ENCODE data around the gene NPC1L1. TPM values are rescaled to one million over a fixed set of nuclear protein-coding genes. Genes with fewer than 3 reads are reported as not detected.
A peak's percentile ranks its signal among the peaks of the same experiment; 100 is the strongest.

The NPC1L1 gene, protein sequence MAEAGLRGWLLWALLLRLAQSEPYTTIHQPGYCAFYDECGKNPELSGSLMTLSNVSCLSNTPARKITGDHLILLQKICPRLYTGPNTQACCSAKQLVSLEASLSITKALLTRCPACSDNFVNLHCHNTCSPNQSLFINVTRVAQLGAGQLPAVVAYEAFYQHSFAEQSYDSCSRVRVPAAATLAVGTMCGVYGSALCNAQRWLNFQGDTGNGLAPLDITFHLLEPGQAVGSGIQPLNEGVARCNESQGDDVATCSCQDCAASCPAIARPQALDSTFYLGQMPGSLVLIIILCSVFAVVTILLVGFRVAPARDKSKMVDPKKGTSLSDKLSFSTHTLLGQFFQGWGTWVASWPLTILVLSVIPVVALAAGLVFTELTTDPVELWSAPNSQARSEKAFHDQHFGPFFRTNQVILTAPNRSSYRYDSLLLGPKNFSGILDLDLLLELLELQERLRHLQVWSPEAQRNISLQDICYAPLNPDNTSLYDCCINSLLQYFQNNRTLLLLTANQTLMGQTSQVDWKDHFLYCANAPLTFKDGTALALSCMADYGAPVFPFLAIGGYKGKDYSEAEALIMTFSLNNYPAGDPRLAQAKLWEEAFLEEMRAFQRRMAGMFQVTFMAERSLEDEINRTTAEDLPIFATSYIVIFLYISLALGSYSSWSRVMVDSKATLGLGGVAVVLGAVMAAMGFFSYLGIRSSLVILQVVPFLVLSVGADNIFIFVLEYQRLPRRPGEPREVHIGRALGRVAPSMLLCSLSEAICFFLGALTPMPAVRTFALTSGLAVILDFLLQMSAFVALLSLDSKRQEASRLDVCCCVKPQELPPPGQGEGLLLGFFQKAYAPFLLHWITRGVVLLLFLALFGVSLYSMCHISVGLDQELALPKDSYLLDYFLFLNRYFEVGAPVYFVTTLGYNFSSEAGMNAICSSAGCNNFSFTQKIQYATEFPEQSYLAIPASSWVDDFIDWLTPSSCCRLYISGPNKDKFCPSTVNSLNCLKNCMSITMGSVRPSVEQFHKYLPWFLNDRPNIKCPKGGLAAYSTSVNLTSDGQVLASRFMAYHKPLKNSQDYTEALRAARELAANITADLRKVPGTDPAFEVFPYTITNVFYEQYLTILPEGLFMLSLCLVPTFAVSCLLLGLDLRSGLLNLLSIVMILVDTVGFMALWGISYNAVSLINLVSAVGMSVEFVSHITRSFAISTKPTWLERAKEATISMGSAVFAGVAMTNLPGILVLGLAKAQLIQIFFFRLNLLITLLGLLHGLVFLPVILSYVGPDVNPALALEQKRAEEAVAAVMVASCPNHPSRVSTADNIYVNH (N-terminal part only)
- not detected in 2 replicates for total RNA-seq

GRCh38 chr7:44541028-44541869 lies at the start of gene NPC1L1:
Gene NPC1L1 (minus strand): TSS chr7:44541330. CDS start chr7:44541259, 71 bp downstream.
- Histone ChIP-seq H3K36me3 (ENCODE audit: insufficient read depth, low read length) (no peaks in the 10 kb centered on the region), H4K20me1 (ENCODE audit: insufficient read depth, low read length) (no peaks in the 10 kb centered on the region), H3K27me3 (ENCODE audit: insufficient read depth, low read length) (no peaks in the 10 kb centered on the region), H3K27ac (ENCODE audit: low read depth, low read length) (no peak within 1 kb of the TSS), H3K9me3 (ENCODE audit: low read depth, low read length) (no peaks in the 10 kb centered on the region), H2AFZ (ENCODE audit: low read length) (no peak within 1 kb of the TSS), H3K4me3 (ENCODE audit: insufficient read depth, low read length) (no peak within 1 kb of the TSS), H3K4me2 (ENCODE audit: insufficient read depth, low read length) (no peak within 1 kb of the TSS), H3K4me1 (ENCODE audit: insufficient read depth, low read length) (peaks cover 3% of the 10 kb centered on the region), H3K79me2 (ENCODE audit: insufficient read depth, low read length) (no peaks in the 10 kb centered on the region)
- DNase-seq (ENCODE audit: insufficient read length, low spot score, missing footprints) = peak; percentile 45
- TF ChIP-seq, protein P1, sequence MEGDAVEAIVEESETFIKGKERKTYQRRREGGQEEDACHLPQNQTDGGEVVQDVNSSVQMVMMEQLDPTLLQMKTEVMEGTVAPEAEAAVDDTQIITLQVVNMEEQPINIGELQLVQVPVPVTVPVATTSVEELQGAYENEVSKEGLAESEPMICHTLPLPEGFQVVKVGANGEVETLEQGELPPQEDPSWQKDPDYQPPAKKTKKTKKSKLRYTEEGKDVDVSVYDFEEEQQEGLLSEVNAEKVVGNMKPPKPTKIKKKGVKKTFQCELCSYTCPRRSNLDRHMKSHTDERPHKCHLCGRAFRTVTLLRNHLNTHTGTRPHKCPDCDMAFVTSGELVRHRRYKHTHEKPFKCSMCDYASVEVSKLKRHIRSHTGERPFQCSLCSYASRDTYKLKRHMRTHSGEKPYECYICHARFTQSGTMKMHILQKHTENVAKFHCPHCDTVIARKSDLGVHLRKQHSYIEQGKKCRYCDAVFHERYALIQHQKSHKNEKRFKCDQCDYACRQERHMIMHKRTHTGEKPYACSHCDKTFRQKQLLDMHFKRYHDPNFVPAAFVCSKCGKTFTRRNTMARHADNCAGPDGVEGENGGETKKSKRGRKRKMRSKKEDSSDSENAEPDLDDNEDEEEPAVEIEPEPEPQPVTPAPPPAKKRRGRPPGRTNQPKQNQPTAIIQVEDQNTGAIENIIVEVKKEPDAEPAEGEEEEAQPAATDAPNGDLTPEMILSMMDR (IDR thresholded peaks at IDR 0.05; ENCODE audit: extremely low read depth, low read depth, low read length) = no peak

- H3K27me3 ChIP-seq (ENCODE audit: insufficient read depth, low read length) = no peaks in the 10 kb centered on the region
These were observed 49.8 kb upstream of the NPC1L1 start for GRCh38 chr7:44590910-44591309.

GRCh38 chr7:44587843-44588711 lies 46.9 kb upstream of the NPC1L1 start:
- Histone ChIP-seq H3K9me3 (ENCODE audit: low read depth, low read length) (no peaks in the 10 kb centered on the region), H3K4me2 (ENCODE audit: insufficient read depth, low read length) (no peak overlapping the region), H3K36me3 (ENCODE audit: insufficient read depth, low read length) (no peaks in the 10 kb centered on the region), H3K27me3 (ENCODE audit: insufficient read depth, low read length) (no peaks in the 10 kb centered on the region), H2AFZ (ENCODE audit: low read length) (no peak overlapping the region), H3K27ac (ENCODE audit: low read depth, low read length) (no peak overlapping the region), H3K4me3 (ENCODE audit: insufficient read depth, low read length) (no peak overlapping the region), H3K79me2 (ENCODE audit: insufficient read depth, low read length) (no peaks in the 10 kb centered on the region), H3K4me1 (ENCODE audit: insufficient read depth, low read length) (no peaks in the 10 kb centered on the region), H4K20me1 (ENCODE audit: insufficient read depth, low read length) (no peaks in the 10 kb centered on the region)
- TF ChIP-seq, protein P1 (IDR thresholded peaks at IDR 0.05; ENCODE audit: extremely low read depth, low read depth, low read length) = peak; percentile 69
- DNase-seq (ENCODE audit: insufficient read length, low spot score, missing footprints) = peak; percentile 76

More at GRCh38 chr7:44590910-44591309, 49.8 kb upstream of the NPC1L1 start:
- Histone ChIP-seq H3K9me3 (ENCODE audit: low read depth, low read length) (no peaks in the 10 kb centered on the region), H3K36me3 (ENCODE audit: insufficient read depth, low read length) (no peaks in the 10 kb centered on the region), H4K20me1 (ENCODE audit: insufficient read depth, low read length) (no peaks in the 10 kb centered on the region), H3K4me3 (ENCODE audit: insufficient read depth, low read length) (no peak overlapping the region), H3K4me1 (ENCODE audit: insufficient read depth, low read length) (no peaks in the 10 kb centered on the region), H3K4me2 (ENCODE audit: insufficient read depth, low read length) (peak overlapping the region; percentile 36), H3K79me2 (ENCODE audit: insufficient read depth, low read length) (no peaks in the 10 kb centered on the region), H2AFZ (ENCODE audit: low read length) (peak overlapping the region; percentile 56), H3K27ac (ENCODE audit: low read depth, low read length) (no peak overlapping the region)
- TF ChIP-seq, protein P1 (IDR thresholded peaks at IDR 0.05; ENCODE audit: extremely low read depth, low read depth, low read length) = no peak
- DNase-seq (ENCODE audit: insufficient read length, low spot score, missing footprints) = peak; percentile 50

All from osteoblast (primary cell).